Measurements from ENCODE around the gene ADCK2.

DNA sequence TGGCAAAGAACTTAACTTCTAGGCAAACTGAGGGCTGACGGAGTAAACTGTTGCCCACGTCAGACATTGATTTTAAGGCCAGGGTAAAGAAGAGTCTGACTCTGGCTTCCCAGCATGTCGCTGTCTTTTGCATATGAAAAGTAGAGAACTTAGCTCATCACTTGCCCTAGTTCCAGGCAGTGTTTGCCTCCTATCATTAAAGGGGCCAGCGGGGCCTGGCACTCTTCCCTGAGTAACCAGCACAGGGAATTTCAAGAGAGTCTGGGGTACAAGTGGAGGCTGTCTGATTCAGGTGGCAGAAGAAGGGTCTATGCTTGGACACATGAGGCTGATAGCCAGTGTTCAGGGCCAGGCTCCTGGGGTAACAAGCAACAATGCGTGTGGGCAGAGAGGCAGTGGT lies 36.9 kb upstream of the ADCK2 start:
- TF ChIP-seq POLR2A (IDR thresholded peaks at IDR 0.05), result no peak
- TF ChIP-seq, protein P1, sequence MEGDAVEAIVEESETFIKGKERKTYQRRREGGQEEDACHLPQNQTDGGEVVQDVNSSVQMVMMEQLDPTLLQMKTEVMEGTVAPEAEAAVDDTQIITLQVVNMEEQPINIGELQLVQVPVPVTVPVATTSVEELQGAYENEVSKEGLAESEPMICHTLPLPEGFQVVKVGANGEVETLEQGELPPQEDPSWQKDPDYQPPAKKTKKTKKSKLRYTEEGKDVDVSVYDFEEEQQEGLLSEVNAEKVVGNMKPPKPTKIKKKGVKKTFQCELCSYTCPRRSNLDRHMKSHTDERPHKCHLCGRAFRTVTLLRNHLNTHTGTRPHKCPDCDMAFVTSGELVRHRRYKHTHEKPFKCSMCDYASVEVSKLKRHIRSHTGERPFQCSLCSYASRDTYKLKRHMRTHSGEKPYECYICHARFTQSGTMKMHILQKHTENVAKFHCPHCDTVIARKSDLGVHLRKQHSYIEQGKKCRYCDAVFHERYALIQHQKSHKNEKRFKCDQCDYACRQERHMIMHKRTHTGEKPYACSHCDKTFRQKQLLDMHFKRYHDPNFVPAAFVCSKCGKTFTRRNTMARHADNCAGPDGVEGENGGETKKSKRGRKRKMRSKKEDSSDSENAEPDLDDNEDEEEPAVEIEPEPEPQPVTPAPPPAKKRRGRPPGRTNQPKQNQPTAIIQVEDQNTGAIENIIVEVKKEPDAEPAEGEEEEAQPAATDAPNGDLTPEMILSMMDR (IDR thresholded peaks at IDR 0.05), result no peak

All from Peyer's patch (tissue), 4 donors.